Panc1 (cell line): ENCODE data around the gene UIMC1.

Experiments
- POLR2AphosphoS5 ChIP-seq: IDR thresholded peaks from 2 replicates; pipeline ENCODE4 v1.6.1; 2012; ENCODE audit warnings: mild to moderate bottlenecking, low read depth, low read length, moderate library complexity
- TF ChIP-seq, protein P1 (sequence below): fragments of 450-650 bp; IDR thresholded peaks from 2 replicates; pipeline ENCODE4 v1.5.1; 2017; ENCODE audit warnings: mild to moderate bottlenecking
- TF ChIP-seq, protein P2 (sequence below), 2 experiments: IDR thresholded peaks; 2 replicates each; pipeline ENCODE4 v1.6.1; 2011 to 2012; ENCODE audit warnings: low read depth in 2 of 2, control low read depth in 1 of 2, low read length in 1 of 2, mild to moderate bottlenecking in 1 of 2, moderate library complexity in 1 of 2; ENCODE audit not compliant: insufficient read depth in 1 of 2

DNA sequence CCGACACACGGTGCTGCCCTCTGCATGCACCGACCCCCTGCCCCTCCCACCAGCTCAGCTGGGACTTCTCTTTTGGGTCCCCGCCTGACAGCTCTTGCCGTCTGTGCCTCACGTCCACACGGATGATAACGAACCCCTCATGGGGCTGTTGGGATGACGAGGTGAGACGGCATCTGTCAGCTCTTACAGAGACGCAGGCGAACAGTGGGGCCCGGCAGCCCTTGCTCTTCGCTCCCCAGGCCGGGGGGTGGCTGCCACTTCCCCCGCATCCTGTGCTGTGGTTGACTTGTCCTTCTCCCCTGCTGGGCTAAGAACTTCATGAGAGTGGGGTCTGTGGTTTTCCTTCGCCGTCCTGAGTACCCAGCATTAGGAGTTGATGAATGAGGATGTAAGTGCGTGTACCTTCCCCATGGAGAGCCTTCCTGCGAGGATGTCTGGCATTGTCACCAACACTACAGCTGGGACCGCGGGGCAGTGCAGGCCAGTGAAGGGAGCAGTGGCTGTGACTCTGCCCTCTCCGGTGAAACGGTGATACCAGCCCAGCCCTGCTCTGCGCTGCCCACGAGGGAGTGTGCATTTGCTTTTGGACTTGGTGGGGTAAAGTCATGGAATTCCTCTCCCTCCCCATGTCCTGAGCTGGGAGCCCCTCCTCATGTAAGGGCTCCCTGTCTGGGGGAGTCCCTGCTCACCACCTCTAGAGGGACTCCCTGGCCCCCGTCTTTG, 130.6 kb downstream of the UIMC1 start:
- TF ChIP-seq, protein P1, sequence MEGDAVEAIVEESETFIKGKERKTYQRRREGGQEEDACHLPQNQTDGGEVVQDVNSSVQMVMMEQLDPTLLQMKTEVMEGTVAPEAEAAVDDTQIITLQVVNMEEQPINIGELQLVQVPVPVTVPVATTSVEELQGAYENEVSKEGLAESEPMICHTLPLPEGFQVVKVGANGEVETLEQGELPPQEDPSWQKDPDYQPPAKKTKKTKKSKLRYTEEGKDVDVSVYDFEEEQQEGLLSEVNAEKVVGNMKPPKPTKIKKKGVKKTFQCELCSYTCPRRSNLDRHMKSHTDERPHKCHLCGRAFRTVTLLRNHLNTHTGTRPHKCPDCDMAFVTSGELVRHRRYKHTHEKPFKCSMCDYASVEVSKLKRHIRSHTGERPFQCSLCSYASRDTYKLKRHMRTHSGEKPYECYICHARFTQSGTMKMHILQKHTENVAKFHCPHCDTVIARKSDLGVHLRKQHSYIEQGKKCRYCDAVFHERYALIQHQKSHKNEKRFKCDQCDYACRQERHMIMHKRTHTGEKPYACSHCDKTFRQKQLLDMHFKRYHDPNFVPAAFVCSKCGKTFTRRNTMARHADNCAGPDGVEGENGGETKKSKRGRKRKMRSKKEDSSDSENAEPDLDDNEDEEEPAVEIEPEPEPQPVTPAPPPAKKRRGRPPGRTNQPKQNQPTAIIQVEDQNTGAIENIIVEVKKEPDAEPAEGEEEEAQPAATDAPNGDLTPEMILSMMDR = no peak
- no peak for TF ChIP-seq POLR2AphosphoS5
- TF ChIP-seq, protein P2, sequence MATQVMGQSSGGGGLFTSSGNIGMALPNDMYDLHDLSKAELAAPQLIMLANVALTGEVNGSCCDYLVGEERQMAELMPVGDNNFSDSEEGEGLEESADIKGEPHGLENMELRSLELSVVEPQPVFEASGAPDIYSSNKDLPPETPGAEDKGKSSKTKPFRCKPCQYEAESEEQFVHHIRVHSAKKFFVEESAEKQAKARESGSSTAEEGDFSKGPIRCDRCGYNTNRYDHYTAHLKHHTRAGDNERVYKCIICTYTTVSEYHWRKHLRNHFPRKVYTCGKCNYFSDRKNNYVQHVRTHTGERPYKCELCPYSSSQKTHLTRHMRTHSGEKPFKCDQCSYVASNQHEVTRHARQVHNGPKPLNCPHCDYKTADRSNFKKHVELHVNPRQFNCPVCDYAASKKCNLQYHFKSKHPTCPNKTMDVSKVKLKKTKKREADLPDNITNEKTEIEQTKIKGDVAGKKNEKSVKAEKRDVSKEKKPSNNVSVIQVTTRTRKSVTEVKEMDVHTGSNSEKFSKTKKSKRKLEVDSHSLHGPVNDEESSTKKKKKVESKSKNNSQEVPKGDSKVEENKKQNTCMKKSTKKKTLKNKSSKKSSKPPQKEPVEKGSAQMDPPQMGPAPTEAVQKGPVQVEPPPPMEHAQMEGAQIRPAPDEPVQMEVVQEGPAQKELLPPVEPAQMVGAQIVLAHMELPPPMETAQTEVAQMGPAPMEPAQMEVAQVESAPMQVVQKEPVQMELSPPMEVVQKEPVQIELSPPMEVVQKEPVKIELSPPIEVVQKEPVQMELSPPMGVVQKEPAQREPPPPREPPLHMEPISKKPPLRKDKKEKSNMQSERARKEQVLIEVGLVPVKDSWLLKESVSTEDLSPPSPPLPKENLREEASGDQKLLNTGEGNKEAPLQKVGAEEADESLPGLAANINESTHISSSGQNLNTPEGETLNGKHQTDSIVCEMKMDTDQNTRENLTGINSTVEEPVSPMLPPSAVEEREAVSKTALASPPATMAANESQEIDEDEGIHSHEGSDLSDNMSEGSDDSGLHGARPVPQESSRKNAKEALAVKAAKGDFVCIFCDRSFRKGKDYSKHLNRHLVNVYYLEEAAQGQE (IDR thresholded peaks at IDR 0.05; ENCODE audit: insufficient read depth in 1 of 2, low read depth in 2 of 2, low read length in 1 of 2) = no peak
